Endothelial cell (in vitro differentiated cells): ENCODE measurements around the gene CELSR2. TPM values are rescaled to one million over a fixed set of nuclear protein-coding genes. Genes with fewer than 3 reads are reported as not detected.

ENCODE experiments used
- DNase-seq: peaks from one replicate; pipeline ENCODE4 v3.0.0; 2021; ENCODE audit warnings: low spot score
- H3K27ac Mint-ChIP-seq: one replicate; pipeline ENCODE4 v1.8.0; 2021; ENCODE audit warnings: mixed read lengths, inconsistent platforms; ENCODE audit not compliant: unreplicated experiment
- H3K27me3 Mint-ChIP-seq: one replicate; pipeline ENCODE4 v1.8.0; 2021; ENCODE audit warnings: mild to moderate bottlenecking, moderate library complexity, mixed read lengths, inconsistent platforms; ENCODE audit not compliant: unreplicated experiment
- H3K36me3 Mint-ChIP-seq: one replicate; pipeline ENCODE4 v1.8.0; 2021; ENCODE audit warnings: mild to moderate bottlenecking, low read depth, mixed read lengths, inconsistent platforms; ENCODE audit not compliant: unreplicated experiment
- H3K4me1 Mint-ChIP-seq: one replicate; pipeline ENCODE4 v1.8.0; 2021; ENCODE audit warnings: mild to moderate bottlenecking, mixed read lengths, inconsistent platforms; ENCODE audit not compliant: unreplicated experiment
- H3K4me3 Mint-ChIP-seq: one replicate; pipeline ENCODE4 v1.8.0; 2021; ENCODE audit warnings: mild to moderate bottlenecking, mixed read lengths, inconsistent platforms; ENCODE audit not compliant: unreplicated experiment
- H3K9me3 Mint-ChIP-seq: one replicate; pipeline ENCODE4 v1.8.0; 2021; ENCODE audit warnings: mixed read lengths, inconsistent platforms; ENCODE audit not compliant: unreplicated experiment
- CTCF ChIP-seq: fragments of 200-600 bp; sonication (generic); IDR thresholded peaks from one replicate; pipeline ENCODE4 v1.5.0; 2021; ENCODE audit warnings: antibody characterized with exemption; ENCODE audit not compliant: unreplicated experiment
- total RNA-seq: library from RNA; stranded (reverse); fragmentation: NEBNext Ultra II Directional; extraction: Animal tissue kit (Norgen Biotek cat#: 25700); gene quantifications from one replicate; pipeline ENCODE4 v1.2.1, GENCODE V29; 2021; ENCODE audit not compliant: unreplicated experiment

CELSR2 gene
- total RNA-seq, 1 donor from 2014 or later, result 1.6 TPM

GRCh38 chr1:109255678-109256077, 6.3 kb downstream of the CELSR2 start:
- no peak for TF ChIP-seq CTCF
- Mint-ChIP-seq H3K9me3 (no peaks in the 10 kb centered on the region), H3K36me3 (no peaks in the 10 kb centered on the region), H3K27me3 (peaks cover 28% of the 10 kb centered on the region), H3K4me1 (peaks cover 18% of the 10 kb centered on the region), H3K27ac (no peak overlapping the region), H3K4me3 (no peak overlapping the region)
- no peak for DNase-seq

GRCh38 chr1:109256085-109256484, 6.7 kb downstream of the CELSR2 start:
- Mint-ChIP-seq H3K36me3 (no peaks in the 10 kb centered on the region), H3K9me3 (no peaks in the 10 kb centered on the region), H3K27ac (no peak overlapping the region), H3K4me1 (peaks cover 18% of the 10 kb centered on the region), H3K27me3 (peaks cover 25% of the 10 kb centered on the region), H3K4me3 (no peak overlapping the region)
- no peak for TF ChIP-seq CTCF
- DNase-seq, result no peak

- H3K4me3 Mint-ChIP-seq, result no peak overlapping the region
- peaks cover 18% of the 10 kb centered on the region for H3K4me1 Mint-ChIP-seq
- no peaks in the 10 kb centered on the region for H3K36me3 Mint-ChIP-seq
- no peak overlapping the region for H3K27ac Mint-ChIP-seq
- no peak for DNase-seq
- no peak for TF ChIP-seq CTCF
- H3K27me3 Mint-ChIP-seq, result peaks cover 20% of the 10 kb centered on the region
- H3K9me3 Mint-ChIP-seq, result no peaks in the 10 kb centered on the region
Observed at GRCh38 chr1:109256971-109257681, 7.8 kb downstream of the CELSR2 start.

- no peak for TF ChIP-seq CTCF
- no peak for DNase-seq
- Mint-ChIP-seq H3K27me3 (peaks cover 14% of the 10 kb centered on the region), H3K27ac (no peak overlapping the region), H3K4me1 (peaks cover 18% of the 10 kb centered on the region), H3K9me3 (no peaks in the 10 kb centered on the region), H3K36me3 (no peaks in the 10 kb centered on the region), H3K4me3 (no peak overlapping the region)
Observed at GRCh38 chr1:109257682-109258421, 8.5 kb downstream of the CELSR2 start.
